ENCODE measurements around the gene MLH1.

- no peak for TF ChIP-seq CTCF (conservative IDR thresholded peaks at IDR 0.05 in 1 of 2, IDR thresholded peaks at IDR 0.05 in 1 of 2; ENCODE audit: low read depth in 1 of 2, low read length in 2 of 2)
- TF ChIP-seq EZH2 (IDR thresholded peaks at IDR 0.05; ENCODE audit: low read length, missing control alignments), result no peak
Observed at GRCh38 chr3:36993326-36994283, at the start of gene MLH1.

Measured in fibroblast of lung (primary cell).